ENCODE data around the gene TTLL11.

DNA sequence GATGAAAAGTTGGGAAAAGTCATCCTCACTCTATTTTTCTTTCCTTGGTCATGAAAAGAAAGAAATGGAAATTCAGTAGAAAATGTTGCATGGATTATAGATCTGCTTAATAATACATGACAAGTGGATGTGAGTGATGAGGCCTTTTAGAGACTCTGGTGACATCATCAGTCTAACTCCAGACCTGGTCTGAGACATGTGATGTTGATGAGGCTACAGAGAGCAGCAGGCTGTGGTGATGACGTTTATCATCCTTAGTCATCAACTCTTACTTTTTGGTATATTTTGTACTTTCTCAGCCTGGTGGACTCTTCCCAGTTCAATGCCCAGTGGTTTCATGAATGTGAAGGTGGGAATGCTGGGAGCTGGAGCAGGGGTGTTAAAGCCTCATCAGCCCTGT lies 116.4 kb downstream of the TTLL11 start:
- TF ChIP-seq CTCF (IDR thresholded peaks at IDR 0.05; ENCODE audit: low read depth, low read length) (no peak), POLR2A (IDR thresholded peaks at IDR 0.05; ENCODE audit: extremely low read depth, insufficient read length) (no peak), MAX (IDR thresholded peaks at IDR 0.05; ENCODE audit: low read depth, low read length) (no peak), MYC (IDR thresholded peaks at IDR 0.05; ENCODE audit: low read depth, low read length) (no peak)
